ENCODE results near the gene IGF1R.

The IGF1R gene

GRCh38 chr15:98649472-98650416 is 1.4 kb downstream of the IGF1R start:
- peak; percentile 73 for DNase-seq

- peak; percentile 74 for DNase-seq
These were observed 2.2 kb downstream of the IGF1R start for GRCh38 chr15:98650417-98651035.

GRCh38 chr15:98651036-98651481 is 2.7 kb downstream of the IGF1R start:
- peak; percentile 63 for DNase-seq

- peak; percentile 58 for DNase-seq
These were observed 3.4 kb downstream of the IGF1R start for GRCh38 chr15:98651581-98652220.

- no peak for DNase-seq
These were observed 5.3 kb downstream of the IGF1R start for GRCh38 chr15:98653686-98654085.

- no peak for DNase-seq
These were observed 6.5 kb downstream of the IGF1R start for GRCh38 chr15:98654790-98655360.

- DNase-seq: no peak
These were observed 7.4 kb downstream of the IGF1R start for GRCh38 chr15:98655732-98656131.

GRCh38 chr15:98657721-98658120 is 9.4 kb downstream of the IGF1R start:
- DNase-seq: no peak

- DNase-seq: peak; percentile 51
These were observed 10.7 kb downstream of the IGF1R start for GRCh38 chr15:98658831-98659699.

- DNase-seq: no peak
These were observed 11.7 kb downstream of the IGF1R start for GRCh38 chr15:98660055-98660454.

GRCh38 chr15:98663045-98663444 is 14.7 kb downstream of the IGF1R start:
- no peak for DNase-seq

- no peak for DNase-seq
These were observed 15.3 kb downstream of the IGF1R start for GRCh38 chr15:98663606-98664005.

GRCh38 chr15:98666441-98666840 is 18.1 kb downstream of the IGF1R start:
- DNase-seq: no peak

GRCh38 chr15:98666841-98667240 is 18.5 kb downstream of the IGF1R start:
- DNase-seq: no peak

GRCh38 chr15:98667521-98668179 is 19.3 kb downstream of the IGF1R start:
- DNase-seq: no peak

- no peak for DNase-seq
These were observed 20.4 kb downstream of the IGF1R start for GRCh38 chr15:98668566-98669308.

- no peak for DNase-seq
These were observed 21.3 kb downstream of the IGF1R start for GRCh38 chr15:98669638-98670037.

- DNase-seq: no peak
These were observed 23.0 kb downstream of the IGF1R start for GRCh38 chr15:98671060-98672008.

- no peak for DNase-seq
These were observed 24.8 kb downstream of the IGF1R start for GRCh38 chr15:98673133-98673532.

- DNase-seq: no peak
These were observed 26.0 kb downstream of the IGF1R start for GRCh38 chr15:98674336-98674735.
